H9 (cell line): ENCODE measurements around the gene DEPP1. TPM values are rescaled to one million over a fixed set of nuclear protein-coding genes. Genes with fewer than 3 reads are reported as not detected.

Experiments used
- DNase-seq: peaks from one replicate; pipeline ENCODE4 v3.0.0-alpha.2; 2017
- H2AFZ ChIP-seq: one replicate; pipeline ENCODE4 v1.6.1; 2013; ENCODE audit warnings: mild to moderate bottlenecking, low read length, control low read depth, moderate library complexity
- H2AK5ac ChIP-seq: 2 replicates; pipeline ENCODE4 v1.6.1; 2013; ENCODE audit warnings: low read length, control low read depth, mixed read lengths; ENCODE audit not compliant: insufficient read length
- H2BK120ac ChIP-seq: one replicate; pipeline ENCODE4 v1.6.1; 2013; ENCODE audit warnings: low read depth, mild to moderate bottlenecking, low read length, control low read depth, inconsistent platforms; ENCODE audit not compliant: poor library complexity, severe bottlenecking
- H2BK12ac ChIP-seq: 2 replicates; pipeline ENCODE4 v1.6.1; 2013; ENCODE audit warnings: low read length, control low read depth, mixed read lengths, low read depth; ENCODE audit not compliant: insufficient read length
- H2BK15ac ChIP-seq: 2 replicates; pipeline ENCODE4 v1.6.1; 2013; ENCODE audit warnings: low read depth, low read length, control low read depth
- H2BK20ac ChIP-seq: one replicate; pipeline ENCODE4 v1.6.1; 2013; ENCODE audit warnings: low read depth, mild to moderate bottlenecking, low read length, control low read depth, inconsistent platforms; ENCODE audit not compliant: poor library complexity, severe bottlenecking
- H2BK5ac ChIP-seq: 2 replicates; pipeline ENCODE4 v1.6.1; 2013; ENCODE audit warnings: low read length, control low read depth, mixed read lengths; ENCODE audit not compliant: insufficient read length
- H3K14ac ChIP-seq: 2 replicates; pipeline ENCODE4 v1.6.1; 2013; ENCODE audit warnings: low read length, control low read depth; ENCODE audit not compliant: insufficient read depth
- H3K18ac ChIP-seq: 2 replicates; pipeline ENCODE4 v1.6.1; 2013; ENCODE audit warnings: low read depth, mild to moderate bottlenecking, mixed read lengths, low read length, control low read depth; ENCODE audit not compliant: insufficient read length
- H3K23ac ChIP-seq: 2 replicates; pipeline ENCODE4 v1.6.1; 2013; ENCODE audit warnings: low read length, control low read depth, mixed read lengths, low read depth; ENCODE audit not compliant: insufficient read length
- H3K23me2 ChIP-seq: 2 replicates; pipeline ENCODE4 v1.6.1; 2013; ENCODE audit warnings: low read depth, mild to moderate bottlenecking, mixed read lengths, low read length, control low read depth; ENCODE audit not compliant: insufficient read length, poor library complexity, severe bottlenecking
- H3K27ac ChIP-seq: 2 replicates; pipeline ENCODE4 v1.5.1; 2013; ENCODE audit warnings: low read length, control low read depth, mixed read lengths, low read depth; ENCODE audit not compliant: insufficient read length
- H3K27me3 ChIP-seq: 2 replicates; pipeline ENCODE4 v1.6.1; 2013; ENCODE audit warnings: low read length, control low read depth, inconsistent platforms; ENCODE audit not compliant: insufficient read depth
- H3K4ac ChIP-seq: 2 replicates; pipeline ENCODE4 v1.6.1; 2013; ENCODE audit warnings: low read depth, mild to moderate bottlenecking, control low read depth, inconsistent platforms, low read length, moderate library complexity
- H3K4me1 ChIP-seq: 2 replicates; pipeline ENCODE4 v1.6.1; 2013; ENCODE audit warnings: low read length, control low read depth, inconsistent platforms; ENCODE audit not compliant: insufficient read depth
- H3K4me2 ChIP-seq: 2 replicates; pipeline ENCODE4 v1.6.1; 2013; ENCODE audit warnings: low read length, control low read depth, mixed read lengths; ENCODE audit not compliant: insufficient read length, insufficient read depth
- H3K56ac ChIP-seq: 2 replicates; pipeline ENCODE4 v1.6.1; 2013; ENCODE audit warnings: low read depth, mild to moderate bottlenecking, mixed read lengths, low read length, control low read depth; ENCODE audit not compliant: insufficient read length
- H3K79me1 ChIP-seq: 2 replicates; pipeline ENCODE4 v1.6.1; 2013; ENCODE audit warnings: low read depth, mild to moderate bottlenecking, moderate library complexity, low read length, control low read depth, inconsistent platforms; ENCODE audit not compliant: insufficient read depth, poor library complexity, severe bottlenecking
- H3K79me2 ChIP-seq: 2 replicates; pipeline ENCODE4 v1.6.1; 2013; ENCODE audit warnings: low read length, control low read depth, inconsistent platforms; ENCODE audit not compliant: insufficient read depth
- H3K9ac ChIP-seq: 2 replicates; pipeline ENCODE4 v1.6.1; 2013; ENCODE audit warnings: low read length, control low read depth, mixed read lengths; ENCODE audit not compliant: insufficient read length; ENCODE audit errors: extremely low read depth
- H3K9me3 ChIP-seq: one replicate; pipeline ENCODE4 v1.6.1; 2013; ENCODE audit warnings: low read depth, low read length, inconsistent platforms; ENCODE audit not compliant: control insufficient read depth
- H3T11ph ChIP-seq: one replicate; pipeline ENCODE4 v1.6.1; 2013; ENCODE audit warnings: mild to moderate bottlenecking, low read length, control low read depth, inconsistent platforms
- H4K20me1 ChIP-seq: one replicate; pipeline ENCODE4 v1.6.1; 2013; ENCODE audit not compliant: control insufficient read depth, insufficient read length, insufficient read depth
- H4K5ac ChIP-seq: 2 replicates; pipeline ENCODE4 v1.6.1; 2013; ENCODE audit warnings: low read depth, mild to moderate bottlenecking, mixed read lengths, low read length, control low read depth; ENCODE audit not compliant: insufficient read length
- H4K8ac ChIP-seq: replicated peaks from 2 replicates; pipeline ENCODE4 v1.6.1; 2013; ENCODE audit warnings: low read length, control low read depth, mixed read lengths, low read depth; ENCODE audit not compliant: insufficient read length
- H4K91ac ChIP-seq: 2 replicates; pipeline ENCODE4 v1.6.1; 2013; ENCODE audit warnings: low read depth, mild to moderate bottlenecking, moderate library complexity, mixed read lengths, low read length, control low read depth; ENCODE audit not compliant: insufficient read length
- H3K27ac Mint-ChIP-seq, 3 experiments: 2 replicates in 2 of 3; 3 replicates in 1 of 3; pipeline ENCODE4 v1.8.0; 2020 to 2021; ENCODE audit warnings: mixed read lengths in 3 of 3, mild to moderate bottlenecking in 1 of 3, moderate library complexity in 1 of 3
- H3K27me3 Mint-ChIP-seq: 2 replicates; pipeline ENCODE4 v1.8.0; 2021; ENCODE audit warnings: low read depth, mild to moderate bottlenecking, moderate library complexity, mixed read lengths
- H3K36me3 Mint-ChIP-seq, 3 experiments: 2 replicates in 2 of 3; 3 replicates in 1 of 3; pipeline ENCODE4 v1.8.0; 2020 to 2021; ENCODE audit warnings: low read depth in 3 of 3, mixed read lengths in 3 of 3; ENCODE audit not compliant: insufficient read depth in 1 of 3
- H3K4me1 Mint-ChIP-seq, 2 experiments: 2 replicates each; pipeline ENCODE4 v1.8.0; 2020; ENCODE audit warnings: mixed read lengths in 2 of 2
- H3K4me3 Mint-ChIP-seq, 2 experiments: 2 replicates in 1 of 2; 3 replicates in 1 of 2; pipeline ENCODE4 v1.8.0; 2020 to 2021; ENCODE audit warnings: mild to moderate bottlenecking in 2 of 2, mixed read lengths in 2 of 2, moderate library complexity in 1 of 2
- H3K9me3 Mint-ChIP-seq, 2 experiments: 2 replicates in 1 of 2; 3 replicates in 1 of 2; pipeline ENCODE4 v1.8.0; 2020; ENCODE audit warnings: mild to moderate bottlenecking in 2 of 2, mixed read lengths in 2 of 2, moderate library complexity in 1 of 2
- CTCF ChIP-seq: fragments of 200-600 bp; sonication (generic); conservative IDR thresholded peaks from 3 replicates; pipeline ENCODE4 v1.8.0; 2021; ENCODE audit warnings: antibody characterized with exemption, mild to moderate bottlenecking
- WGBS: extraction: QIAGEN DNeasy Blood & Tissue Kit; methylation state at CpG from one replicate; pipeline ENCODE4 v1.1.7; 2013; ENCODE audit warnings: missing lambda C conversion rate, low lambda C conversion rate, mixed read lengths; ENCODE audit not compliant: insufficient read length; ENCODE audit errors: extremely low coverage; 5-methylcytosine and 5-hydroxymethylcytosine counted together
- total RNA-seq: library from RNA; stranded (reverse); gene quantifications from 2 replicates; pipeline ENCODE4 v1.2.1, GENCODE V29; 2021

DEPP1 gene
- total RNA-seq, 1 experiment from 2014 or later: 2.4 TPM

GRCh38 chr10:44960482-44961229, 18.0 kb downstream of the DEPP1 start:
- H3K9ac ChIP-seq: no peak overlapping the region
- H2BK12ac ChIP-seq: no peak overlapping the region
- Mint-ChIP-seq H3K4me1 (peaks cover 69 to 70% of the 10 kb centered on the region in 2 experiments), H3K4me3 (peak overlapping the region; percentile 78 to 79), H3K36me3 (peaks cover 5 to 11% (median 8%) of the 10 kb centered on the region in 3 experiments; a peak in 6 of 7 replicates), H3K9me3 (no peaks in the 10 kb centered on the region; a peak in 1 of 5 replicates), H3K27me3 (peaks cover 13% of the 10 kb centered on the region), H3K27ac (peak overlapping the region in 1 of 3 experiments; percentile 6; a peak in 1 of 7 replicates)
- no peak overlapping the region for H3K14ac ChIP-seq
- no peak overlapping the region for H3K27ac ChIP-seq
- no peak overlapping the region for H2AFZ ChIP-seq
- no peak overlapping the region for H3K18ac ChIP-seq
- no peak for TF ChIP-seq CTCF
- H3K23me2 ChIP-seq: peaks cover 11% of the 10 kb centered on the region
- H3K4ac ChIP-seq: no peak overlapping the region
- no peak overlapping the region for H2AK5ac ChIP-seq
- H4K8ac ChIP-seq: no peak overlapping the region
- H2BK15ac ChIP-seq: no peak overlapping the region
- DNase-seq: peak; percentile 22
- H3K23ac ChIP-seq: no peak overlapping the region
- WGBS: no CpG with 5 or more reads among the region's 7 CpGs
- H3K56ac ChIP-seq: no peak overlapping the region
- no peak overlapping the region for H2BK120ac ChIP-seq
- no peak overlapping the region for H4K5ac ChIP-seq
- no peak overlapping the region for H4K91ac ChIP-seq
- H3K4me2 ChIP-seq: peak overlapping the region; percentile 70
- no peak overlapping the region for H3T11ph ChIP-seq
- H3K9me3 ChIP-seq: no peaks in the 10 kb centered on the region
- no peaks in the 10 kb centered on the region for H3K27me3 ChIP-seq
- no peaks in the 10 kb centered on the region for H3K79me2 ChIP-seq
- no peak overlapping the region for H2BK5ac ChIP-seq
- H3K79me1 ChIP-seq: no peaks in the 10 kb centered on the region
- H2BK20ac ChIP-seq: no peak overlapping the region
- H4K20me1 ChIP-seq: no peaks in the 10 kb centered on the region
- peaks cover 25% of the 10 kb centered on the region; the same call in 1 of the 2 replicates for H3K4me1 ChIP-seq
